D341Med (cell line): ENCODE data around the gene CAV2.

Source experiments
- DNase-seq: peaks from one replicate; pipeline ENCODE4 v3.0.0; 2012; ENCODE audit warnings: low spot score

CAV2 gene

GRCh38 chr7:116547347-116547746, 47.8 kb downstream of the CAV2 start:
- no peak for DNase-seq

GRCh38 chr7:116548506-116548905, 49.0 kb downstream of the CAV2 start:
- DNase-seq: no peak

DNA sequence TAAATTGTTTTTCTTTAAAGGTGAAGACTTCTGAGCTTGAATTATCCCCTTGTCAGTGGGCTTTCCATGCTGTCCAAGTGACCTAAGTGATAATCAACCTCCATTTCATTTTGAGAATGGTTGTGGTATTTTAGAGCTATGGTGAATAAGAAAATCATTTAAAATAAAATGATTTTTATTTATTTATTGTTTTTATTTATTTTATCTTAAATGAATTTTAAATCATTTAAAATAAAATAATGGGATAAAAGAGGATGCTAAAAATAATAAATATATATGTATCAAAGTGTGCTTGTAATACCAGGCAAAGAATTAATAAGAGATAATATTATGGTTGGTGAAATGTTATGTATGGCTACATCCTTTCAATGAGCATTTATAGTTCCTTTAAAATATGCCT, 49.8 kb downstream of the CAV2 start:
- no peak for DNase-seq

DNA sequence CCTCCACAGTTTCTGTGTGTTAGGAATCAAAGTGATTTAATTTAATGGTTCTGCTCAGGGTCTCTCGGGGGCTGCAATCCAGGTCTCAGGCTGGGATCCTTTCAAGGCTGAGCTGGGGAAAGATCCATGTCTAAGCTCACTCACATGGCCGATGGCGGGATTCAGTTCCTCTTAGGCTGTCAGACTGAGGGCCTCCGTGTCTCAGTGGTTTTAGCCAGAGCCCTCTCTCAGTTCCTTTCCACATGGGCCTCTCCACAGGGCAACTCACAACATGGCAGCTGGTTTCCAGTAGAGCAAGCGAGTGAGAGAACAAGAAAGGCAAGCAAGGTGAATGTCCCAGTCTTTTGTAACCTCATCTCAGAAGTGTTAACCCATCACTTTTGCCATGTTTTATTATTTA, 52.2 kb downstream of the CAV2 start:
- DNase-seq: no peak

DNA sequence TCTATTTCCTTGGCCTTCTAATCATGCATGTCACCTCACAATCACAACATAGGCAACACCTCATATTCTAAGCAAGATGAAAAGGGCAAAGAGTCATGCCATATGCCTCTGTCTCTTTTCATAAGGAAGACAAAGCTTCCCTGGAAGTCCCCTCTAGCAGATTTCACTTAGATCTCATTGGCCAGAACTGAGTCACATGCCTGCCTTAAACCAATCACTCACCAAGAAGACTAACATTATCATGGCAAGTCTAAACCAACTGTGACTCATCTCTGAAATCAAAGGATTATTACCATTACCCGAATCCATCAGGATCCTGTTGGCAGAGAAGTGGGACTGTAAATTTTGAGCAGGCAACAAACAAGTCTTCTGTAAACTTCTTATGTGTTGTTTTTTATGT, 53.1 kb downstream of the CAV2 start:
- no peak for DNase-seq

GRCh38 chr7:116553168-116553964, 53.8 kb downstream of the CAV2 start:
- no peak for DNase-seq

DNA sequence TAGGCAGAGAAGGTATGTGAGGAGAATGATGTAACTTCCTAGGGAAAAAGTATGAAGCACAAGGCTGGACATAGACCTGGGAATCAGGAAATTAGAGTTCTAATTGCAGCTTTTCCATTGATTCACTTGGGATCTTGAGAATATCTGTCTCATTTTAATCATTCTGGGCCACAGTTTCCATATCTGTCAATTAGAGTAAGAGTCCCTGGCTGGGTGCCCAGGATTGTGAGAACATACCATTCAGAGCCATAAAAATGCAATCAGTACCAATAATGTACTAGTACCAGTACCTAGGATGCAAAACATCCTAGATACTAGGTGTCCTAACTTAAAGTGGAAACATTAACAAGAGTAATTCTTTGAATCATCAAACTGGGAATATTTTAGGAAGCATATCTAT, 54.9 kb downstream of the CAV2 start:
- no peak for DNase-seq

DNA sequence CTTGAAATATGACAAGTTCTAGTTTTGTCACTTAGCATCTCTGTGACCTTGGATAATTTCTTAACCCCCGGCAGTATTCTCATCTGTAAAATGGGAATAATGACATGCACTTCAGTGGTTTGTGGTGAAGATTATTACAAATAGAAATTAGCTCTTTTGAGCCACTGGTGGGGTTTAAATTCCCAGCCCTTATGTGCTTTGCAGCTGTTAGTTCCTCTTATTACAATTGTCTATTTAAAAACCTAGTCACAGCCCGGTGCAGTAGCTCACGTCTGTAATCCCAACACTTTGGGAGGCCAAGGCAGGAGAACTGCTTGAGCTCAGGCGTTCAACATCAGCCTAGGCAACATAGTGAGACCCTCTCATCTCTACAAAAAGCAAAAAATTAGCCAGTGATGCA, 55.4 kb downstream of the CAV2 start:
- no peak for DNase-seq

GRCh38 chr7:116557066-116557585, 57.6 kb downstream of the CAV2 start:
- no peak for DNase-seq

- DNase-seq: no peak
Observed at GRCh38 chr7:116557901-116558300, 58.4 kb downstream of the CAV2 start.
